GM12891 (cell line): Measurements from ENCODE around the gene ZNF407.

Source experiments
- POLR2AphosphoS5 ChIP-seq: IDR thresholded peaks from 2 replicates; pipeline ENCODE4 v1.6.1; 2011; ENCODE audit warnings: low read depth, low read length, control low read depth
- TAF1 ChIP-seq: IDR thresholded peaks from 2 replicates; pipeline ENCODE4 v1.6.1; 2011; ENCODE audit warnings: low read depth, low read length, control low read depth

GRCh38 chr18:74766251-74766650 is 168.6 kb downstream of the ZNF407 start:
- TF ChIP-seq POLR2AphosphoS5 (no peak), TAF1 (no peak)
